Muscle layer of duodenum (tissue), 2 donors: ENCODE data around the gene NMRK1.

Source experiments
- H3K27ac ChIP-seq: one replicate; pipeline ENCODE4 v1.7.0; 2013; ENCODE audit warnings: mild to moderate bottlenecking, low read length
- H3K27me3 ChIP-seq: one replicate; pipeline ENCODE4 v1.7.0; 2013; ENCODE audit warnings: low read depth, mild to moderate bottlenecking, control low read depth, low read length
- H3K36me3 ChIP-seq, 2 donors: one replicate each; pipeline ENCODE4 v1.7.0; 2013; ENCODE audit warnings: low read length in 2 of 2, control low read depth in 1 of 2, mild to moderate bottlenecking in 1 of 2; ENCODE audit not compliant: insufficient read depth in 2 of 2, control insufficient read depth in 1 of 2
- H3K4me1 ChIP-seq, 2 donors: one replicate each; pipeline ENCODE4 v1.7.0; 2013; ENCODE audit warnings: low read length in 2 of 2, mild to moderate bottlenecking in 2 of 2, control low read depth in 1 of 2, moderate library complexity in 1 of 2; ENCODE audit not compliant: insufficient read depth in 2 of 2, control insufficient read depth in 1 of 2
- H3K4me3 ChIP-seq, 2 donors: one replicate each; pipeline ENCODE4 v1.7.0; 2013; ENCODE audit warnings: low read length in 2 of 2, low read depth in 1 of 2, mild to moderate bottlenecking in 1 of 2
- H3K9me3 ChIP-seq, 2 donors: one replicate each; pipeline ENCODE4 v1.7.0; 2013; ENCODE audit warnings: low read length in 2 of 2, control low read depth in 1 of 2, mild to moderate bottlenecking in 1 of 2; ENCODE audit not compliant: control insufficient read depth in 1 of 2
- donor health status: healthy.

The NMRK1 gene

DNA sequence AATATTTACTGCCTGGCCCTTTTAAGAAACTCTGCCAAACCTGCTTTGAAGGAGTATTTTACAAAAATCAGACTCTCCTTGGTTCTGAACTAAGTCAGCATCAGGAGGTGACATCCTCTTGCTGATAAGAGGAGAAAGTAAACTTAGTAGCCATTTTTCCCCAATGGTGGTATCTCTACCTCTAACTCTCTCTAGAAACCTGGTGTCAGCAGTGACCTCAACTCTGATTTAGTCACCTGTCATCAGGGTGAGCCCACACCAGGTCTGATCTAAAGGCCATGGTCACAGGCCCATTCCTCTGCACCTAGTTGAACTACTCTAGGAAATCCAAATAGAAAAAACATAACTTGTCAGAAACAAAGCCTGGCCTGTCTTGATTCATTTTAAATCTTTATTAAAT lies 64.1 kb downstream of the NMRK1 start:
- H3K27ac ChIP-seq: no peak overlapping the region
- no peak overlapping the region for H3K4me3 ChIP-seq
- H3K27me3 ChIP-seq: no peaks in the 10 kb centered on the region
- H3K4me1 ChIP-seq: peaks cover 5 to 6% of the 10 kb centered on the region in 2 donors
- H3K36me3 ChIP-seq: no peaks in the 10 kb centered on the region
- H3K9me3 ChIP-seq: no peaks in the 10 kb centered on the region

DNA sequence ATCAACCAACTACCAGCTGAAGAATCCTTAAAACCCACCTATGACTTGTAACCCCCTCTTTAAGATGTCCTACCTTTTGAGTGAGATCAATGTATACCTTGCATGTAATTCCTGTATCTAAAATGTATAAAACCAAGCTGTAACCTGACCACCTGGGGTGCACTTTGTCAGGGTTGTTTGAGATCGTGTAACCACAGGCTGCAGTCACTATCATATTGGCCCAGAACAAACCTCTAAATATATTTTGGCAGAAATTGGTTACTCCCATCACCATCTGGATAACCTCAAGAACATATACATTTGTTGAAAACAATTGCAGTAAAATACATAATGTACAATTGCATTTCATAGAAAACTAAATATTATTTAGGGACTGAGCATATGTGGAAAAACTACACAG lies 68.3 kb downstream of the NMRK1 start:
- H3K36me3 ChIP-seq: peaks cover 0 to 3% of the 10 kb centered on the region in 2 donors
- no peaks in the 10 kb centered on the region for H3K9me3 ChIP-seq
- H3K4me1 ChIP-seq: no peaks in the 10 kb centered on the region
- H3K27ac ChIP-seq: no peak overlapping the region
- H3K27me3 ChIP-seq: no peaks in the 10 kb centered on the region
- no peak overlapping the region for H3K4me3 ChIP-seq

DNA sequence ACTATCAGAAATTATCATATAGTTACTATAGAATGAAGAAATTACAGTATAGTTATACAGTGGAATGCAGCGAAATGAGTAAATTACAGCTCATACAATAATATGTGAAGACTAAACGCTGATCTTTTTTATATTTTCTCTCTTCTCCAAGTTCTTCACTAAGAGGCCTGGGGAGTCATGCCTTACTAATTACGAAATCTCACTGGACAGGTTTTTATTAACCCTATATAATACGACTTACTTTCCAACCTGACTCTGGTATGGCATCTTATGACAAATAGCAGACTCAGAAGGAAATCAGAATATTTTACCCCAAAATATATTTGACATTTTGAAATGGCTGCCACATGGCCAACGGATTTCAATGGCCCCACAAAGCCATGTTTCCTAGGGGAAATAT lies 68.9 kb downstream of the NMRK1 start:
- peaks cover 0 to 3% of the 10 kb centered on the region in 2 donors for H3K36me3 ChIP-seq
- H3K27me3 ChIP-seq: no peaks in the 10 kb centered on the region
- H3K27ac ChIP-seq: no peak overlapping the region
- H3K4me1 ChIP-seq: no peaks in the 10 kb centered on the region
- H3K4me3 ChIP-seq: no peak overlapping the region
- no peaks in the 10 kb centered on the region for H3K9me3 ChIP-seq

DNA sequence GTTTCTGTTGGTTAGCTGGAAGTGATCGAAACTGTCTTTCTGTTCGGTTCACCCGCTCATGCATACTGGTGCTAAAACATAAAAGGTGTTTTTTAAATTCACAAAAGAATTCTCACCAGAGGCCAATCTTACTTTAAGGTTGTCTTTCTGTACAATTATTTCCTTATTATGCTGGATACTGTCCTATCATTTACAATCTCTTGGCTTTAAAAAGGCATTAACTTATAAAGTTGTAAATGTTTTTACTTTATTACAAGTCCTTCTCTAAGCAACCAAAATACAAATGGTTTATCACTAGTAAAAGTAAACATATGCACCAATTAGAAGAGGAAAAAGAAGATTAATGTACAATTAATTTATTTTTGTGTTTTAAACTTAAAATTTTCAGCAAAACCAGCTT lies 70.6 kb downstream of the NMRK1 start:
- no peak overlapping the region for H3K4me3 ChIP-seq
- no peaks in the 10 kb centered on the region for H3K4me1 ChIP-seq
- no peaks in the 10 kb centered on the region for H3K9me3 ChIP-seq
- no peaks in the 10 kb centered on the region for H3K27me3 ChIP-seq
- H3K27ac ChIP-seq: no peak overlapping the region
- peaks cover 0 to 3% of the 10 kb centered on the region in 2 donors for H3K36me3 ChIP-seq

DNA sequence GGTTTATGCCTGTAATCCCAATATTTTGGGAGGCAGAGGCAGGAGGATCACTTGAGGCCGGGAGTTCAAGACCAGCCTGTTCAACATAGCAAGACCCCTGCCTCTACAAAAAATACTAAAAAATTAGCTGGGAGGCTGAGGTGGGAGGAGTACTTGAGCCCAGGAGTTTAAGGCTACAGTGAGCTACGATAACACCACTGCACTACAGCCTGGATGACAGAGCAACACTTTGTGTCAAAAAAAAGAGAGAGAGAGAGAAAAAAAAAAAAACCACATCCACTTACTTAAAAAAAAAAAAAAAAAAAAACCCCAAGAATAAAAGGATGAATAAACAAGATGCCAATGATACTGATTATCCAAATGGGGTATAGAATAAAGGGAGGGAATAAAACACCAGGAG lies 74.2 kb downstream of the NMRK1 start:
- Histone ChIP-seq H3K4me1 (no peaks in the 10 kb centered on the region), H3K4me3 (no peak overlapping the region), H3K27ac (no peak overlapping the region), H3K27me3 (no peaks in the 10 kb centered on the region), H3K9me3 (no peaks in the 10 kb centered on the region), H3K36me3 (peaks cover 0 to 3% of the 10 kb centered on the region in 2 donors)
